ENCODE measurements around the gene PRKCZ.

The PRKCZ gene

GRCh38 chr1:2074944-2075740 is 24.9 kb downstream of the PRKCZ start:
- Histone ChIP-seq H3K27me3 (ENCODE audit: insufficient read depth, poor library complexity, severe bottlenecking) (peaks cover 2% of the 10 kb centered on the region), H3K27ac (replicated peaks) (no peak overlapping the region), H3K4me3 (replicated peaks; ENCODE audit: insufficient read depth, low read length) (no peak overlapping the region)
- TF ChIP-seq POLR2AphosphoS5 (IDR thresholded peaks at IDR 0.05; ENCODE audit: low read depth) (no peak), SPI1 (IDR thresholded peaks at IDR 0.05; ENCODE audit: borderline replicate concordance, low read depth) (no peak), GABPA (IDR thresholded peaks at IDR 0.05; ENCODE audit: low read depth) (no peak), REST (IDR thresholded peaks at IDR 0.05; ENCODE audit: insufficient replicate concordance, low read depth) (no peak), CTCF (IDR thresholded peaks at IDR 0.05; ENCODE audit: insufficient read depth, low read length) (no peak)
- DNase-seq (ENCODE audit: low read depth in 1 of 2, low spot score in 1 of 2): no peak

GRCh38 chr1:2076826-2077225 is 26.6 kb downstream of the PRKCZ start:
- no peak for DNase-seq (ENCODE audit: low read depth in 1 of 2, low spot score in 1 of 2)
- no peak for TF ChIP-seq GABPA (IDR thresholded peaks at IDR 0.05; ENCODE audit: low read depth)
- TF ChIP-seq SPI1 (IDR thresholded peaks at IDR 0.05; ENCODE audit: borderline replicate concordance, low read depth): no peak
- no peak for TF ChIP-seq CTCF (IDR thresholded peaks at IDR 0.05; ENCODE audit: insufficient read depth, low read length)
- TF ChIP-seq POLR2AphosphoS5 (IDR thresholded peaks at IDR 0.05; ENCODE audit: low read depth): no peak
- no peak for TF ChIP-seq REST (IDR thresholded peaks at IDR 0.05; ENCODE audit: insufficient replicate concordance, low read depth)
- no peak overlapping the region for H3K27ac ChIP-seq (replicated peaks)
- H3K4me3 ChIP-seq (replicated peaks; ENCODE audit: insufficient read depth, low read length): no peak overlapping the region
- peaks cover 2% of the 10 kb centered on the region for H3K27me3 ChIP-seq (ENCODE audit: insufficient read depth, poor library complexity, severe bottlenecking)

GRCh38 chr1:2078170-2078569 is 28.0 kb downstream of the PRKCZ start:
- no peak for TF ChIP-seq POLR2AphosphoS5 (IDR thresholded peaks at IDR 0.05; ENCODE audit: low read depth)
- no peak for TF ChIP-seq SPI1 (IDR thresholded peaks at IDR 0.05; ENCODE audit: borderline replicate concordance, low read depth)
- TF ChIP-seq CTCF (IDR thresholded peaks at IDR 0.05; ENCODE audit: insufficient read depth, low read length): no peak
- no peak for TF ChIP-seq REST (IDR thresholded peaks at IDR 0.05; ENCODE audit: insufficient replicate concordance, low read depth)
- TF ChIP-seq GABPA (IDR thresholded peaks at IDR 0.05; ENCODE audit: low read depth): no peak
- DNase-seq (ENCODE audit: low read depth in 1 of 2, low spot score in 1 of 2): no peak
- Histone ChIP-seq H3K27ac (replicated peaks) (no peak overlapping the region), H3K27me3 (ENCODE audit: insufficient read depth, poor library complexity, severe bottlenecking) (no peaks in the 10 kb centered on the region), H3K4me3 (replicated peaks; ENCODE audit: insufficient read depth, low read length) (no peak overlapping the region)

Measured in HL-60 (cell line).